GM10266 (cell line): Measurements from ENCODE around the gene WNT3A.

Experiments
- DNase-seq: peaks from one replicate; pipeline ENCODE4 v3.0.0; 2012; ENCODE audit errors: extremely low spot score
- CTCF ChIP-seq: IDR thresholded peaks from 2 replicates; pipeline ENCODE4 v1.5.1; 2012; ENCODE audit warnings: mild to moderate bottlenecking, low read depth; ENCODE audit not compliant: control insufficient read depth, insufficient read depth; ENCODE audit errors: missing control alignments

WNT3A gene

DNA sequence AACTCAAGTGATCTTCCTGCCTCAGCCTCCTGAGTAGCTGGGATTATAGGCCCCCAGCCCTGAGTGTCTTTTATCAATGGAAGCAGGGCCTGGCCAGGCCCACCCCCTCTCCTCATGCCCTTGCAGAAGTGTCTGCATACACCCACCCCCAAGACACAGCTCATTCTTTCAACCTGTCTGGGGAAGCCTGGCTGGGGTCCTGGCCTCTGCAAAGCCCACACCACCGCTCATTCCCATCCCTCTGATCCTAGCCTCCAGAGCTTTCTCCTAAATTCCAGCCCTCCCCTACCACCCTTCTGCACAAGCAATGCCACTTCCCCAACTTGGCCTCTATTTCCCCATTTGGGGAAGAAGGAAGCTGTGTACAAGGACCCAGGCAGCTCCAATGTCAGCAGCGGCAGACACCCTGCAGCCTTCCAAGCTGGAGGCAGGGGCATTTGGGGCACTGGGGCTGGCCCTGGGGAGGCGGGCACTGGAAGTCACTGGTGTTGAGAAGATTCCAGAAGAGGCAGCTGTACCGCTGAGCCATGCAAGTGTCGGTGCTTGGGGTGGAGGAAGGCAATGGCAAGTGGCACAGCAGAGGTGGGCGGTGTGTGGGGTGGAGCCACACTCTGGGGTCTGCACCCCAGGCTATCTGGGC, 42.0 kb downstream of the WNT3A start:
- DNase-seq, result no peak
- no peak for TF ChIP-seq CTCF

DNA sequence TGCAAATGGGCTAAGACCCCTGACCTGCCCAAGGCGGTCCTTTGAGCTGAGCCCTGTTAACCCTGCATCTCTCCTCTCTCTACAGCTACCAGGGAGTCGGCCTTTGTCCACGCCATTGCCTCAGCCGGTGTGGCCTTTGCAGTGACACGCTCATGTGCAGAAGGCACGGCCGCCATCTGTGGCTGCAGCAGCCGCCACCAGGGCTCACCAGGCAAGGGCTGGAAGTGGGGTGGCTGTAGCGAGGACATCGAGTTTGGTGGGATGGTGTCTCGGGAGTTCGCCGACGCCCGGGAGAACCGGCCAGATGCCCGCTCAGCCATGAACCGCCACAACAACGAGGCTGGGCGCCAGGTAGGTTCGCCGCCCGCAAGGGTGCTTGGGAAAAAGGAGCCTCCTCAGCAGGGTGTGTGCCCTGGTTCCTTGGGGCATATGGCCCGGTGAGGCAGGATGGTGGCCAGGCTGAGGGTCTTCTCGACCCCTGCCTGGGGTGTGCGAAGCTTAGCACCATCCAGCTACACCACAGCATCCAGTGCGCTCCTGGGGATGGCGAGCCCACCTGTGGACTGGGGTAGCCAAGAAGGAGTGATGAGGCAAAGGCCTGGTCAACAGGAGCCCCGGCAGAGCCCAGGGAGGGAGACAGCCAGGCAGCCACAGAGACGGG, 43.9 kb downstream of the WNT3A start:
- no peak for TF ChIP-seq CTCF
- no peak for DNase-seq

DNA sequence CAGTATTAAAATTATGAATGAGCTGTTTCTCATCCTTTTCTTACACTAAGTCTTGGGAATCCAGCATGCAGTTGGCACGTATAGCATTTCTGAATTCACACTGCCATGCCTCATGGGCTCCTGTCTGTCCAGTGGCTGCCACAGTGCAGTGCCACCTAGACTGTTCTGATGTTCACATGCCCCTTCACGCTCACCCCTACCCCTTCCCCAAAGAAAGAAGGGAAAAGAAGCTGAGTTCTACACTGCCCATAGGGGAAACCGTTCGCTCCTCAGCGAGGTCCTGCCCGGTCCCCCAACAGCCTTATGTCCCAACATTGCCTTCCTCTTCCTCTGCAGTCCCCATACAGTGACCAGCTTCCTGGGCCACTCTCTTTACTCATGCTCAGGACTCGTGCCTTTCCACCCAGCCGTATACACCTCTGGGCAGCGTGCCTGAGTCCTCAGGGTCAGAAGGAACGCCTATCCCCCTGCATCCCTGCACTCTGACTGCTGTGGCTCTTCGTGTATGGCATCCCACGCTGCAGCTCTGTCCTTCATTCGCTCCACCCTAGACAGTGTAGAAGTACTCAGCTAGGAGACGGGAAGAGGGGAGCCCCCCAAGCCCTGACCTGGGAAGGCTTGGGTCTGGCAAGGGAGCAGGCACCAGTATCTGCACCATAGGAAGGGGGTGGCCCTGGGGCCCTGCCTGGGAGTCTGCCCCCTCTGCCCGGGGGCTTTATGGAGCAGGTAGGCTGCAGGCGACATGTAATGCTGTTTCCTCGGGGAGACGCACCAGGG, 51.6 kb downstream of the WNT3A start:
- DNase-seq, result no peak
- no peak for TF ChIP-seq CTCF

DNA sequence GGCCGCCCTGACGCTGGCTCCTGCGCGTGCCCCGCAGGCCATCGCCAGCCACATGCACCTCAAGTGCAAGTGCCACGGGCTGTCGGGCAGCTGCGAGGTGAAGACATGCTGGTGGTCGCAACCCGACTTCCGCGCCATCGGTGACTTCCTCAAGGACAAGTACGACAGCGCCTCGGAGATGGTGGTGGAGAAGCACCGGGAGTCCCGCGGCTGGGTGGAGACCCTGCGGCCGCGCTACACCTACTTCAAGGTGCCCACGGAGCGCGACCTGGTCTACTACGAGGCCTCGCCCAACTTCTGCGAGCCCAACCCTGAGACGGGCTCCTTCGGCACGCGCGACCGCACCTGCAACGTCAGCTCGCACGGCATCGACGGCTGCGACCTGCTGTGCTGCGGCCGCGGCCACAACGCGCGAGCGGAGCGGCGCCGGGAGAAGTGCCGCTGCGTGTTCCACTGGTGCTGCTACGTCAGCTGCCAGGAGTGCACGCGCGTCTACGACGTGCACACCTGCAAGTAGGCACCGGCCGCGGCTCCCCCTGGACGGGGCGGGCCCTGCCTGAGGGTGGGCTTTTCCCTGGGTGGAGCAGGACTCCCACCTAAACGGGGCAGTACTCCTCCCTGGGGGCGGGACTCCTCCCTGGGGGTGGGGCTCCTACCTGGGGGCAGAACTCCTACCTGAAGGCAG, 52.3 kb downstream of the WNT3A start:
- no peak for TF ChIP-seq CTCF
- no peak for DNase-seq

GRCh38 chr1:228059634-228060457, 53.0 kb downstream of the WNT3A start:
- no peak for DNase-seq
- no peak for TF ChIP-seq CTCF

- TF ChIP-seq CTCF, result no peak
- DNase-seq, result no peak
Measured at GRCh38 chr1:228060458-228061190, 53.8 kb downstream of the WNT3A start.
